Measurements from ENCODE around the gene SLC29A4. TPM values are rescaled to one million over a fixed set of nuclear protein-coding genes. Genes with fewer than 3 reads are reported as not detected.

Gene SLC29A4
- total RNA-seq, 2 experiments from 2014 or later = 0.06 to 0.67 TPM

- Histone ChIP-seq H3K4me1 (ENCODE audit: insufficient read depth, low read length, poor library complexity, severe bottlenecking) (no peaks in the 10 kb centered on the region), H4K20me1 (ENCODE audit: insufficient read depth, low read length) (no peaks in the 10 kb centered on the region), H3K4me3 (ENCODE audit: low read depth, low read length, poor library complexity, severe bottlenecking) (no peak overlapping the region), H2AFZ (ENCODE audit: low read length) (no peak overlapping the region), H3K79me2 (ENCODE audit: insufficient read depth, low read depth, low read length) (no peaks in the 10 kb centered on the region), H3K9me2 (ENCODE audit: insufficient read depth, low read length) (no peaks in the 10 kb centered on the region), H3K4me2 (ENCODE audit: low read length) (no peak overlapping the region), H3K36me3 (ENCODE audit: insufficient read depth, low read length) (peaks cover 4% of the 10 kb centered on the region; the same call in 1 of the 2 replicates), H3K27ac (ENCODE audit: low read depth, low read length, poor library complexity, severe bottlenecking) (no peak overlapping the region), H3K9me3 (ENCODE audit: low read length) (no peaks in the 10 kb centered on the region)
- intact Hi-C loops (cut with micrococcal nuclease; ENCODE audit: unreplicated experiment) = no loop called here
- DNase-seq (ENCODE audit: low spot score) = no peak
- BruUV-seq (replicated peaks) = no TSS peak
- POLR2A ChIA-PET = interaction anchor here (0.6 kb wide), 1 partner anchor 101 kb away, joined by 6 read pairs; no protein-coding TSS in a partner anchor
- CTCF ChIA-PET (ENCODE audit: unreplicated experiment) = no interaction called here
- TF ChIP-seq CTCF (conservative IDR thresholded peaks at IDR 0.05; ENCODE audit: low read length) (no peak), EZH2phosphoT487 (IDR thresholded peaks at IDR 0.05; ENCODE audit: borderline replicate concordance, low read depth, low read length) (no peak)
Measured at GRCh38 chr7:5348134-5349004, 65.6 kb downstream of the SLC29A4 start.

GRCh38 chr7:5349005-5349380, 66.2 kb downstream of the SLC29A4 start:
- Histone ChIP-seq H3K4me2 (ENCODE audit: low read length) (no peak overlapping the region), H3K9me3 (ENCODE audit: low read length) (no peaks in the 10 kb centered on the region), H3K4me1 (ENCODE audit: insufficient read depth, low read length, poor library complexity, severe bottlenecking) (no peaks in the 10 kb centered on the region), H3K9me2 (ENCODE audit: insufficient read depth, low read length) (no peaks in the 10 kb centered on the region), H3K4me3 (ENCODE audit: low read depth, low read length, poor library complexity, severe bottlenecking) (no peak overlapping the region), H3K27ac (ENCODE audit: low read depth, low read length, poor library complexity, severe bottlenecking) (no peak overlapping the region), H4K20me1 (ENCODE audit: insufficient read depth, low read length) (no peaks in the 10 kb centered on the region), H3K36me3 (ENCODE audit: insufficient read depth, low read length) (peaks cover 4% of the 10 kb centered on the region; the same call in 1 of the 2 replicates), H2AFZ (ENCODE audit: low read length) (no peak overlapping the region), H3K79me2 (ENCODE audit: insufficient read depth, low read depth, low read length) (no peaks in the 10 kb centered on the region)
- no peak for TF ChIP-seq EZH2phosphoT487 (IDR thresholded peaks at IDR 0.05; ENCODE audit: borderline replicate concordance, low read depth, low read length)
- no peak for TF ChIP-seq CTCF (conservative IDR thresholded peaks at IDR 0.05; ENCODE audit: low read length)
- CTCF ChIA-PET (ENCODE audit: unreplicated experiment) = no interaction called here
- DNase-seq (ENCODE audit: low spot score) = no peak
- intact Hi-C loops (cut with micrococcal nuclease; ENCODE audit: unreplicated experiment) = no loop called here
- no TSS peak for BruUV-seq (replicated peaks)
- POLR2A ChIA-PET = no interaction called here

Measured in OCI-LY7 (cell line).